Measurements from ENCODE around the gene CYB561D2.

- TF ChIP-seq CTCF (IDR thresholded peaks at IDR 0.05), result peak; percentile 48
- TF ChIP-seq EZH2 (IDR thresholded peaks at IDR 0.05), result no peak
These were observed 24.7 kb downstream of the CYB561D2 start for GRCh38 chr3:50375258-50375931.
